GM18907 (cell line): ENCODE results near the gene MYO16.

Source experiments
- ATAC-seq: cut with Tn5 transposase; IDR thresholded peaks from one replicate; pipeline ENCODE4 v1.9.1; 2021; ENCODE audit warnings: mild to moderate bottlenecking, moderate library complexity; ENCODE audit not compliant: unreplicated experiment

The MYO16 gene

GRCh38 chr13:109144693-109145437 is 515.5 kb downstream of the MYO16 start:
- ATAC-seq: peak; percentile 8

DNA sequence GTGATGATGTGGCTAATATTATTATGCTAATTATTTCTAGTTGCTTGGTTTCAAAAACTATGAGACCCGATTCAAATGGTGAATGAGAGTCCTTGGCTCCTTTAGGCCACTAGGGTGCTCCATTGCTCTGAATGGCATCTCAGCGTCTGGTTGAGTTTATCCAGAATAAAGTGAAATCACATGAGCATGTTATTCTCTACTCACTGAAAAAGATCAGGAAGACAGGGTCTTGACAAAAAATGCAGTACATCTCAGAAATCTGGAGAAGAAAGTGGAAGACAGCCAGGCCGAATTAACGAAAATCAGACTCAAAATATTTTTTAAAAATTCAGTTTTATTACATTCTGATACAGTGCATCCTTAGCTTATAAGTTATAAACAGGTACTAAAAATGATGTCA is 516.2 kb downstream of the MYO16 start:
- peak; percentile 92 for ATAC-seq

DNA sequence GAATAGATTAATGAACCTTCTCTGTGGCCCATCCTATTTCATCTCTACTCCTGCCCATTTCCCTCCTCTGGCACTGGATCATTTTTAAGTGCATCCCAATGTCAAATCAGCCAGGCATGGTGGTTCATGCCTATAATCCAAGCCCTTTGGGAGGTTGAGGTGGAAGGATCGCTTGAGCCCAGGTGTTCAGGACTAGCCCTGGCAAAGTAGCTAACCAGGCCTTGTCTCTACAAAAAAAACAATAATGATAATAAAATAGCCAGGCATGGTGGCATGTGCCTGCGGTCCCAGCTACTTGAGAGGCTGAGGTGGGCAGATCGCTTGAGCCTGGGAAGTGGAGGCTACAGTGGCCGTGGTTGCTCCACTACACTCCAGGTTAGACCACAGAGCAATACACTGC is 517.0 kb downstream of the MYO16 start:
- ATAC-seq: no peak

DNA sequence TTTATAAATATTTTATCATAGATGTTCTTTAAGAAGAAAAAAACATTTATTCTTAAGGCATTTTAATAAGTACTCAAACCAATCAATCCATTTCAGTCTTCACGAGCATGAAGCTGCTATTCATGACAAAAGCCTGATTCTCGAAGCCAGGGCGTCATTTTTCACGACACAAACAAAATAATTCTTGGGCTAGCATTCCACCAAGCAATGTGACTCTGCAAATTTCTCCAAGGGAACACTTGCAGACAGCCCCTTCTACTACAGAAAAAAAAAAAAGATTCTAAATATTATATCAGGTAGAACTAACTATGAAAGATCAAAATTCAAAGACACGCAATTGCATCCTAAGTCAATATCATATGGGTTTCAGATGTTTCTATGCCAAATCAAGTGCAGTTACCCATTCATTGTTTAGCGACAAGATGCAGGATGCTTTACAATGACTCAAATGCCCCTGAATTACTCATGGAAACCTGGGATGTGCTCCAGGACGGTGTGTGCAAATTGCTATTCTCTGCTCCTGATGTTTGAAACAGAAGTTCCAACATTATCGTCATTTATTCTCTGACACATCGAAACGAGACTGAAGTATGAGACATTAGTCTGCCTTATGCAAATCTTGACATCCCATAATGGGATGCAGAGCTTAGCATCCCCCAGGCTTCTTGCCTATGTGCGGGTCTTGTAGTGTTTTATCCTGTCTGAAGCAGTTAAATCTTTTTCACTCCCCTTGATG is 517.7 kb downstream of the MYO16 start:
- ATAC-seq: no peak

DNA sequence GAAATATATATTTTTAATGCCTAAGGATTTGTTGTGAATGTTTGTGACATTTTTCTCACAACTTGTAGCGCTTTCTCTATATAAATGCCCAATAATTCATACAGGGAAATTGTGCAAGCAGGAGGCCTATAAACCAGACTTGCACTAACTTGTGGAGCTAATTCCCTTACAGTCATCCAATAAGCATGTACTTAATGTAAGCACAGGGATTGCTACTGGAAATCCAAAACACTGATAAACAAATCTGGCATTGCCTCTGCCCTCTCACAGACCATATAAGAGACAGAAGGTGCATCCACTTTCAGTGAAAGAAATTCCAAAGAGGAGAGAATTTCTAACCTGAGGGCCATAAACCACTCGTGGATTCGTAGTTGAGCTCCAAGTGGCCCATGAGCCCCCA is 518.8 kb downstream of the MYO16 start:
- no peak for ATAC-seq

GRCh38 chr13:109150696-109151095 is 521.3 kb downstream of the MYO16 start:
- ATAC-seq: no peak

- ATAC-seq: no peak
These were observed 521.8 kb downstream of the MYO16 start for GRCh38 chr13:109151255-109151654.

GRCh38 chr13:109151696-109152095 is 522.3 kb downstream of the MYO16 start:
- no peak for ATAC-seq

GRCh38 chr13:109152311-109152820 is 523.0 kb downstream of the MYO16 start:
- ATAC-seq: no peak

GRCh38 chr13:109152941-109153340 is 523.5 kb downstream of the MYO16 start:
- ATAC-seq: no peak

DNA sequence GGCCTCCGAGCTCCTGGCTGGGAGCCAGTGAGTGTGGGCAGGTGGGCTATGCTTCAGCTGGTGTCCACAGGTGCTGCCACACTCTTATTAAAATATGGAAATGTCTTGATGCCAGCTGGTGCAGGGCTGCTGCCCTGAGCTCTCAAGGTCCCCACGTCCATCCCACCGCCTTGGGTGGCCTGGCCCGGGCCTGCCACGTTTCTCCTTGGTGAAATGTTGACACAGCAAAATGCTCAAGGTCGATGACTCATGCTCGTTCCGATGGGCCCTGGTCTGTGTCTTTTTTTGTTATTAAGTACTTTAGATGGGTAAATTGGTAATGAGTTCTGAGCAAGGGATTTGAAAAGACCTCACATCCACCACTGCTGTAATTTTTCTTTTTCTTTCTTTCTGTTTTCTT is 524.7 kb downstream of the MYO16 start:
- ATAC-seq: no peak

DNA sequence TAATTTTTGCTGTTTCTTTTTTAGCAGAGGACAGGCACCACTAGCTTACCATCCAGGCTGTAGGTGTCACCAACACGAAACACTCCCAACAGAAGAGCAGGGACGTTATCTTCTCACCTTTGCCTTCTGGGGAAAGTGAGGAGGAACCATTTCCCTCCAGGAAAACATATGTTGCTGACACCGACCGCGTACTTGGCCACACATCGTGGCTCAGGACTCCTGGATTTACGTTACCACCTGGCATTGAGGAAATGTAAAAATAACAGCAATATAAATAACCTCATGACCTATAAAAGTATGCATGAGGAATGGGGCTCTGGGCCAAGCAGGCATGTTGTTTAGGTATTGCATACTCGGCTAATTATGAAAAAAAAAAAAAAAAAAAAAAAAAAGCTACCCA is 525.1 kb downstream of the MYO16 start:
- no peak for ATAC-seq

- ATAC-seq: no peak
These were observed 525.8 kb downstream of the MYO16 start for GRCh38 chr13:109154966-109155761.

DNA sequence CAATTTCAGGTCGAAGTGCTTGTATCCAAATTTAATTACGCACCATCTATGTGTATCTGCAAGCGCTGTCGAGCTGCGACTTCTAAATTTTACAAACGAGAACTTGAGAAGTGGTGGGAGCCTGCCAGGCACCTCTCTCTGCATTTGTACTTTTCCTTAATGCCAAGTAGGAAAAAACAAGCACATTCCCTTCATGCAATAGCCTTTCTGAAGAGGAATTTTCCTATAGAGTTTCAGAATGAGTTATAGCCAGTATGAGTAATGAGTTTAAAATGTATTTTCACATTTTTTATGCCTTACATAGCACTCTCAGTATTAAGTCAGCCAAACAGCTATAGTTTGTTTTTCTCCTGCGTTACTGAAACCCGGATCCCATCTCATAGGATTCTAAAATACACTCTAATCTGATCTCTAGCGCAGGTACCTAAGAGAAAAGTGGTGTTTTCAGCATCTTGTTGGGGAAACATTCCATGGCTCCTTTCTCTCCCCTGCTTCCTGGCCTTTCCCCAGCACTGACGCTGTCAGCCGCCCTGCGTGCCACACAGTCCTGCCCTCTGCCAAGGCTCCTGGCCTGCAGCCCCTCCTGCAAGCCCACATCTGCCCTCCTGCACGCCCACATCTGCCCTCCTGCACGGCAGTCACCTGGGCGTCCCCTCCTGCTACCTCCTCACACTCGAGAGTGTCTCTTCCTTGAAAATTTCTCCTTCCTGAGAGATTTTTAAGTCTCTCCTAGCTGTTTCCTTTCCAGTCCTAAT is 526.9 kb downstream of the MYO16 start:
- no peak for ATAC-seq

- no peak for ATAC-seq
These were observed 527.9 kb downstream of the MYO16 start for GRCh38 chr13:109157275-109157674.

- no peak for ATAC-seq
These were observed 529.0 kb downstream of the MYO16 start for GRCh38 chr13:109158383-109158782.

DNA sequence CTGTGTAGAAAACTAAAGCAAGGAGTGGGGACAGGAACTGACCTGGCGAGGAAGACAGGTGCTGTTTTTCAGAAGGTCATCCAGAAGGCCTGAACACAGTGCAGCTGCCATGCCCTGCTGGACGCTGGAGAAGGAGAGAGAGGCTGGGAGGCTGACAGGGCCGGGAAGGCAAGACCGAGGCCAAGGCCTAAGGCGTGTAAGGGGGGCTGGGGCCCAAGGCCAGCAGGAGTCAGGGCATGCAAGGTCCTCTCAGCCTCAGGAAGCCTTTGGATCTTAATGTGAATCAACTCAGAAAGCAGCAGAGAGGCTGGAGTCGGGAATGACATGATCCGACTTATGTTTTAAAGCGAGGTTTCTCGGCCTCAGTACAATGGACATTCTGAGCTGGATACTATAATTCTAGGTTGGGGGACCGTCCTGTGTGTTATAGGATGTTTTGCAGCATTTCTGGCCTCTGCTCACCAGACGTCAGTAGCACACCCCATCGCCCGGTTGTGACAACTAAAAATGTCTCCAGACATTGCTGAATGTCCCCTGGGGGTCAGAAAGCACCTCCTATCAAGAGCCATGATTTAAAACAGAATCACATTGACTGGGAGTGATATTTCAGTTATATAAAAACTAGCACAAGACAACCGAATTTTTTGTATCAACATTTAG is 530.4 kb downstream of the MYO16 start:
- no peak for ATAC-seq

- ATAC-seq: peak; percentile 57
These were observed 530.9 kb downstream of the MYO16 start for GRCh38 chr13:109160357-109160756.

GRCh38 chr13:109160887-109161669 is 531.7 kb downstream of the MYO16 start:
- peak; percentile 26 for ATAC-seq
